HG03575 (cell line): ENCODE measurements around the gene NEDD4L.
"Not testable (repeated sequence)": the region's sequence is repeated elsewhere in the genome, so short reads cannot be mapped to it uniquely, and the experiment has no call there.

Experiments
- ATAC-seq: cut with Tn5 transposase; IDR thresholded peaks from one replicate; pipeline ENCODE4 v1.9.1; 2021; ENCODE audit not compliant: unreplicated experiment, insufficient number of reproducible peaks, low FRiP score; ENCODE audit errors: extremely low read depth

NEDD4L gene

GRCh38 chr18:58359620-58360019, 315.6 kb downstream of the NEDD4L start:
- ATAC-seq = no peak

GRCh38 chr18:58360324-58360723, 316.3 kb downstream of the NEDD4L start:
- no peak for ATAC-seq

- ATAC-seq = no peak
Observed at GRCh38 chr18:58361212-58361611, 317.2 kb downstream of the NEDD4L start.

- ATAC-seq = no peak
Observed at GRCh38 chr18:58362027-58362575, 318.1 kb downstream of the NEDD4L start.

- no peak for ATAC-seq
Observed at GRCh38 chr18:58362829-58363271, 318.8 kb downstream of the NEDD4L start.

- no peak for ATAC-seq
Observed at GRCh38 chr18:58363767-58364540, 319.9 kb downstream of the NEDD4L start.

- ATAC-seq = no peak
Observed at GRCh38 chr18:58364876-58365528, 321.0 kb downstream of the NEDD4L start.

- no peak for ATAC-seq
Observed at GRCh38 chr18:58367425-58368140, 323.6 kb downstream of the NEDD4L start.

- ATAC-seq = no peak
Observed at GRCh38 chr18:58369616-58370015, 325.6 kb downstream of the NEDD4L start.

- ATAC-seq = no peak
Observed at GRCh38 chr18:58370038-58370580, 326.1 kb downstream of the NEDD4L start.

- no peak for ATAC-seq
Observed at GRCh38 chr18:58370612-58371011, 326.6 kb downstream of the NEDD4L start.

GRCh38 chr18:58373481-58373880, 329.5 kb downstream of the NEDD4L start:
- ATAC-seq = no peak

- no peak for ATAC-seq
Observed at GRCh38 chr18:58375051-58375450, 331.0 kb downstream of the NEDD4L start.

GRCh38 chr18:58378411-58379379, 334.7 kb downstream of the NEDD4L start:
- no peak for ATAC-seq

- no peak for ATAC-seq
Observed at GRCh38 chr18:58379443-58379842, 335.4 kb downstream of the NEDD4L start.

- ATAC-seq = not testable (repeated sequence)
Observed at GRCh38 chr18:58380113-58380512, 336.1 kb downstream of the NEDD4L start.

GRCh38 chr18:58381676-58382411, 337.8 kb downstream of the NEDD4L start:
- no peak for ATAC-seq

- ATAC-seq = no peak
Observed at GRCh38 chr18:58382446-58382845, 338.4 kb downstream of the NEDD4L start.
